ENCODE data around the gene CSNK1G1. TPM values are rescaled to one million over a fixed set of nuclear protein-coding genes. Genes with fewer than 3 reads are reported as not detected.

Gene CSNK1G1
- total and polyA plus RNA-seq, 2 donors (not counting 1 experiment from before 2014, with no cell fraction given): 18.2 to 27.1 TPM

- H3K79me2 ChIP-seq (ENCODE audit: control insufficient read depth, insufficient read depth, low read length): peaks cover 9% of the 10 kb centered on the region
- H3K9me3 ChIP-seq (ENCODE audit: control insufficient read depth, insufficient read depth, low read depth, low read length): no peaks in the 10 kb centered on the region
- no peak overlapping the region for H3K27ac ChIP-seq (ENCODE audit: insufficient read depth, low read length)
- no peak for TF ChIP-seq EZH2 (IDR thresholded peaks at IDR 0.05; ENCODE audit: low read length, missing control alignments)
- TF ChIP-seq, protein P1, sequence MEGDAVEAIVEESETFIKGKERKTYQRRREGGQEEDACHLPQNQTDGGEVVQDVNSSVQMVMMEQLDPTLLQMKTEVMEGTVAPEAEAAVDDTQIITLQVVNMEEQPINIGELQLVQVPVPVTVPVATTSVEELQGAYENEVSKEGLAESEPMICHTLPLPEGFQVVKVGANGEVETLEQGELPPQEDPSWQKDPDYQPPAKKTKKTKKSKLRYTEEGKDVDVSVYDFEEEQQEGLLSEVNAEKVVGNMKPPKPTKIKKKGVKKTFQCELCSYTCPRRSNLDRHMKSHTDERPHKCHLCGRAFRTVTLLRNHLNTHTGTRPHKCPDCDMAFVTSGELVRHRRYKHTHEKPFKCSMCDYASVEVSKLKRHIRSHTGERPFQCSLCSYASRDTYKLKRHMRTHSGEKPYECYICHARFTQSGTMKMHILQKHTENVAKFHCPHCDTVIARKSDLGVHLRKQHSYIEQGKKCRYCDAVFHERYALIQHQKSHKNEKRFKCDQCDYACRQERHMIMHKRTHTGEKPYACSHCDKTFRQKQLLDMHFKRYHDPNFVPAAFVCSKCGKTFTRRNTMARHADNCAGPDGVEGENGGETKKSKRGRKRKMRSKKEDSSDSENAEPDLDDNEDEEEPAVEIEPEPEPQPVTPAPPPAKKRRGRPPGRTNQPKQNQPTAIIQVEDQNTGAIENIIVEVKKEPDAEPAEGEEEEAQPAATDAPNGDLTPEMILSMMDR (conservative IDR thresholded peaks at IDR 0.05 in 1 of 2, IDR thresholded peaks at IDR 0.05 in 1 of 2; ENCODE audit: low read depth in 1 of 2, low read length in 2 of 2): no peak
- H3K27me3 ChIP-seq (ENCODE audit: control insufficient read depth, insufficient read depth, low read length): no peaks in the 10 kb centered on the region
- no peak for DNase-seq (ENCODE audit: low read depth in 2 of 2)
- H3K9ac ChIP-seq (ENCODE audit: insufficient read depth, low read length): no peak overlapping the region
- no peaks in the 10 kb centered on the region for H4K20me1 ChIP-seq (ENCODE audit: control insufficient read depth, extremely low read depth, insufficient read depth, low read length)
- H3K4me2 ChIP-seq (ENCODE audit: extremely low read depth, insufficient read depth, low read length): no peak overlapping the region
- no peaks in the 10 kb centered on the region for H3K36me3 ChIP-seq (ENCODE audit: control insufficient read depth, insufficient read depth, low read length)
- H3K4me1 ChIP-seq (ENCODE audit: control insufficient read depth, extremely low read depth, insufficient read depth, low read length): no peaks in the 10 kb centered on the region
- no peak overlapping the region for H2AFZ ChIP-seq (ENCODE audit: low read length)
- H3K4me3 ChIP-seq (replicated peaks in 1 of 4; ENCODE audit: control extremely low read depth in 1 of 4, insufficient read depth in 1 of 4, low read depth in 3 of 4, low read length in 4 of 4): no peak overlapping the region
Measured at GRCh38 chr15:64263567-64263966, 92.4 kb downstream of the CSNK1G1 start.

GRCh38 chr15:64256051-64256450 is 99.9 kb downstream of the CSNK1G1 start:
- TF ChIP-seq EZH2 (IDR thresholded peaks at IDR 0.05; ENCODE audit: low read length, missing control alignments): no peak
- TF ChIP-seq, protein P1 (conservative IDR thresholded peaks at IDR 0.05 in 1 of 2, IDR thresholded peaks at IDR 0.05 in 1 of 2; ENCODE audit: low read depth in 1 of 2, low read length in 2 of 2): no peak
- no peak overlapping the region for H3K27ac ChIP-seq (ENCODE audit: insufficient read depth, low read length)

GRCh38 chr15:64251658-64252057 is 104.3 kb downstream of the CSNK1G1 start:
- H3K27ac ChIP-seq (ENCODE audit: insufficient read depth, low read length): no peak overlapping the region
- no peak overlapping the region for H3K4me3 ChIP-seq (replicated peaks in 1 of 4; ENCODE audit: control extremely low read depth in 1 of 4, insufficient read depth in 1 of 4, low read depth in 3 of 4, low read length in 4 of 4)
- DNase-seq (ENCODE audit: low read depth in 2 of 2): no peak
- H3K4me2 ChIP-seq (ENCODE audit: extremely low read depth, insufficient read depth, low read length): no peak overlapping the region
- H2AFZ ChIP-seq (ENCODE audit: low read length): no peak overlapping the region
- H3K4me1 ChIP-seq (ENCODE audit: control insufficient read depth, extremely low read depth, insufficient read depth, low read length): peaks cover 10% of the 10 kb centered on the region
- no peaks in the 10 kb centered on the region for H3K27me3 ChIP-seq (ENCODE audit: control insufficient read depth, insufficient read depth, low read length)
- no peaks in the 10 kb centered on the region for H3K79me2 ChIP-seq (ENCODE audit: control insufficient read depth, insufficient read depth, low read length)
- H3K9me3 ChIP-seq (ENCODE audit: control insufficient read depth, insufficient read depth, low read depth, low read length): no peaks in the 10 kb centered on the region
- H3K36me3 ChIP-seq (ENCODE audit: control insufficient read depth, insufficient read depth, low read length): no peaks in the 10 kb centered on the region
- no peak overlapping the region for H3K9ac ChIP-seq (ENCODE audit: insufficient read depth, low read length)
- no peaks in the 10 kb centered on the region for H4K20me1 ChIP-seq (ENCODE audit: control insufficient read depth, extremely low read depth, insufficient read depth, low read length)
- TF ChIP-seq, protein P1 (conservative IDR thresholded peaks at IDR 0.05 in 1 of 2, IDR thresholded peaks at IDR 0.05 in 1 of 2; ENCODE audit: low read depth in 1 of 2, low read length in 2 of 2): no peak
- TF ChIP-seq EZH2 (IDR thresholded peaks at IDR 0.05; ENCODE audit: low read length, missing control alignments): no peak

More at GRCh38 chr15:64256051-64256450, 99.9 kb downstream of the CSNK1G1 start:
- H3K27me3 ChIP-seq (ENCODE audit: control insufficient read depth, insufficient read depth, low read length): no peaks in the 10 kb centered on the region
- H3K9me3 ChIP-seq (ENCODE audit: control insufficient read depth, insufficient read depth, low read depth, low read length): no peaks in the 10 kb centered on the region
- no peak overlapping the region for H3K4me3 ChIP-seq (replicated peaks in 1 of 4; ENCODE audit: control extremely low read depth in 1 of 4, insufficient read depth in 1 of 4, low read depth in 3 of 4, low read length in 4 of 4)
- no peaks in the 10 kb centered on the region for H3K36me3 ChIP-seq (ENCODE audit: control insufficient read depth, insufficient read depth, low read length)
- no peaks in the 10 kb centered on the region for H4K20me1 ChIP-seq (ENCODE audit: control insufficient read depth, extremely low read depth, insufficient read depth, low read length)
- no peaks in the 10 kb centered on the region for H3K79me2 ChIP-seq (ENCODE audit: control insufficient read depth, insufficient read depth, low read length)
- no peak overlapping the region for H3K4me2 ChIP-seq (ENCODE audit: extremely low read depth, insufficient read depth, low read length)
- H3K4me1 ChIP-seq (ENCODE audit: control insufficient read depth, extremely low read depth, insufficient read depth, low read length): no peaks in the 10 kb centered on the region
- no peak overlapping the region for H3K9ac ChIP-seq (ENCODE audit: insufficient read depth, low read length)
- peak in 1 of 2 donors; percentile 40 for DNase-seq (ENCODE audit: low read depth in 2 of 2)
- no peak overlapping the region for H2AFZ ChIP-seq (ENCODE audit: low read length)
